ENCODE results near the gene TBX5. TPM values are rescaled to one million over a fixed set of nuclear protein-coding genes. Genes with fewer than 3 reads are reported as not detected.
A peak's percentile ranks its signal among the peaks of the same experiment; 100 is the strongest.

TBX5 gene
- total RNA-seq, 1 donor from 2014 or later, result 75.1 TPM

DNA sequence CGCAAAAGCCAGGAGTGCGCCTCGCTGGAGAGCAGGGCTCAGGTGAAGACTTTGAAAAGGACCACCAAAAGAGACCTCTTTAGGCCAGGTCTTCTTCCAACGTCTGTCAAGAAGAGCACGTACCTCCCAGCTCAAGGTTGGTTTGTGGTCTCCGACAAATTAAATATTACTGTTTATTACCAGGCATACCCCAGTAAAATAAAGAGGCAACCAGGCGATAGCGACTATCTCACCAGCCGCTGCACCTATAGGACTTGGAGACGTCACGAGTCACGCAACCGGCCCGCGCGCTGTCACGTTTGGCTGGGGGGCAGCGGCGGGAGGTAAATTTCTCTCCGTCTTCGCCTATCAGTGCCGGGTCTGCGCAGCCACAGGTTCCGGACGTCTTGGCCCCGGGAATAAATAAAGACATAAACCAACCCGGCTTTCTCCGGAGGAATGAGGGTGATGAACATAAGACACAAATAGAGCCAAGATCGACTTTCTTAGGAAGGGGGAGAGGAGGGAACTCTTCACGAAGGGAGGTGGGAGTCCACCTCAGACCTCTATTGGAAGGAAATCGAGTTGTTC lies 2.0 kb upstream of the TBX5 start:
- H3K36me3 ChIP-seq, result no peaks in the 10 kb centered on the region
- peak overlapping the region; percentile 94 for H3K27ac ChIP-seq (replicated peaks)
- intact Hi-C loops (cut with micrococcal nuclease), result no loop called here
- peaks cover 82% of the 10 kb centered on the region for H3K27me3 ChIP-seq (ENCODE audit: low read depth)
- DNase-seq, result no peak
- no peak for TF ChIP-seq CTCF (IDR thresholded peaks at IDR 0.05; ENCODE audit: borderline replicate concordance)
- peak overlapping the region; percentile 82 for H3K4me3 ChIP-seq
- peaks cover 49% of the 10 kb centered on the region for H3K4me1 ChIP-seq
- H3K9me3 ChIP-seq (replicated peaks), result no peaks in the 10 kb centered on the region

GRCh38 chr12:114406984-114407841 lies 1.3 kb upstream of the TBX5 start:
- Histone ChIP-seq H3K36me3 (no peaks in the 10 kb centered on the region), H3K27me3 (ENCODE audit: low read depth) (peaks cover 86% of the 10 kb centered on the region), H3K9me3 (replicated peaks) (no peaks in the 10 kb centered on the region), H3K4me3 (peak overlapping the region; percentile 82), H3K27ac (replicated peaks) (peak overlapping the region; percentile 94), H3K4me1 (peaks cover 56% of the 10 kb centered on the region)
- DNase-seq, result no peak
- intact Hi-C loops (cut with micrococcal nuclease), result no loop called here
- no peak for TF ChIP-seq CTCF (IDR thresholded peaks at IDR 0.05; ENCODE audit: borderline replicate concordance)

DNA sequence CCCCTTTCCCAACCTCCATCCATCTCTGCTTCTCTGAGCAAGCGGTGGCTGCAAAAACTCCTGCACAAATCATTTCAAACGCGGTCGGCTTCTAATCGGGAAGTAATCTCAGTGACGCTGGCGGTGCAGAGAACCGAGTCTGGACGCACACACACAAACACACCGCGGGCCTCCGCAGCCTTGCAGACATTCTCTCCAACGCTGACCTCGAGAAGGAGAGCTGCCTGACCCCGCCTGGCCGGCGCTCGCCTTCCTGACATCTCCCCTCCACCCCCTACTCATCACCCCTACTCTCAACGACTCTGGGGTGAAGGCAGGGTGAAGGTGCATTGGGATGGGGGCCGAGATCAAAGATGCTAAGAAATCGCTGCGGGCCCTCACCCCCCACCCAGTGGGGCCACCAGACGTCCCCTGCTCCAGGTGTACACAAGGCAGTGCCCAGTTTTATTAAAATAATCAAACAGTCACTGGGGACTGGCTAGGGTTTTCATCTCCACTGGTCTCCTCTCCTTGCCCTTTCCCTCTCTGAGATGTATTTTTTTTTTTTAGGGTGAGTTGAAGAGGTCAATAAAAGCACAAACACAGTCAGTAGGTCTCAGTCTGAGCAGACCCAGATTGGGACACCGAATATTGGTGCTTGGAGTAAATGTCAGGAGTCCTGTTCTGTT lies 506 bp upstream of the TBX5 start:
- intact Hi-C loops (cut with micrococcal nuclease), result no loop called here
- no peak for TF ChIP-seq CTCF (IDR thresholded peaks at IDR 0.05; ENCODE audit: borderline replicate concordance)
- H3K27ac ChIP-seq (replicated peaks), result peak overlapping the region; percentile 94
- H3K4me3 ChIP-seq, result peak overlapping the region; percentile 82
- H3K9me3 ChIP-seq (replicated peaks), result no peaks in the 10 kb centered on the region
- H3K4me1 ChIP-seq, result peaks cover 64% of the 10 kb centered on the region
- no peaks in the 10 kb centered on the region for H3K36me3 ChIP-seq
- peaks cover 88% of the 10 kb centered on the region for H3K27me3 ChIP-seq (ENCODE audit: low read depth)
- DNase-seq, result no peak

- Histone ChIP-seq H3K4me1 (peaks cover 72% of the 10 kb centered on the region), H3K36me3 (no peaks in the 10 kb centered on the region), H3K27me3 (ENCODE audit: low read depth) (peaks cover 97% of the 10 kb centered on the region), H3K27ac (replicated peaks) (peak overlapping the region; percentile 94), H3K9me3 (replicated peaks) (no peaks in the 10 kb centered on the region), H3K4me3 (peak overlapping the region; percentile 82)
- intact Hi-C loops (cut with micrococcal nuclease), result no loop called here
- no peak for DNase-seq
- no peak for TF ChIP-seq CTCF (IDR thresholded peaks at IDR 0.05; ENCODE audit: borderline replicate concordance)
These were observed 922 bp downstream of the TBX5 start for GRCh38 chr12:114404926-114405518.
